ENCODE measurements around the gene RPS6KA5.
"Not testable (repeated sequence)": the region's sequence is repeated elsewhere in the genome, so short reads cannot be mapped to it uniquely, and the experiment has no call there.

Gene RPS6KA5

GRCh38 chr14:90867501-90867900 lies 192.9 kb downstream of the RPS6KA5 start:
- no peak for DNase-seq

- no peak for DNase-seq
Observed at GRCh38 chr14:90866833-90867232, 193.6 kb downstream of the RPS6KA5 start.

DNA sequence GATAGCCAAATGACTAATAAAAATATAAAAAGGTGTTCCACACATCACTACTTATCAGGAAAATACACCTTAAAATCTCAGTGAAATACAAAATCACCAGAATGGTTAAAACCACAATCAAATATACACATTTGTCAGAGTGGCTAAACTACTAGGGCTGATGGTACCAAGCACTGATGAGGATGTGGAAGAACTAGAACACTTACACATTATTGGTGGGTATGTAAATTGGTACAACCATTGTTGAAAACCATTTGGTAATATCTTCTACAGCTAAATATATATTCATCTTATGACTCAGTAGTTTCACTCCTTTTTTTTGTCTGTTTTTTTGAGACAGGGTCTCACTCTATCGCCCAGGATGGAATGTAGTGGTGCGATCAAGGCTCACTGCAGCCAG lies 195.7 kb downstream of the RPS6KA5 start:
- DNase-seq: no peak

DNA sequence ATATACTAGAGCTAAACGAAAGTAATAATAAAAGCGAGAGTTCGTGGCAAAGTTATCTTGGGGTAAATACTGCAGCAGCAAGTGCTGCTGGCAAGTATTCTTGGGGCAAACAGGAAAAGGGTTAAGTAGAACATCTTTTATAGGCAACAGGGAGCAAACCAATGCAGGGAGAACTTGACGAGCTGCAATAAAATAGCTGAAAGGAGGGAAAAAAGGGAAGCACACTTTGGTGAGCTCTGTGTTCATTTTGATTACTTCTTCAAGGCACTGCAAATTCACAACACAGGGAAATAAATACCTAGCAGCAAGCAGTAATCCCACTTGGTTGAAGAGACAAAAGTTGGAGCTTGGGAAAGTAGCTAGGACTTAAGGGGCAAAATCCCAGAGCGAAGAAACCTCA lies 201.9 kb downstream of the RPS6KA5 start:
- no peak for DNase-seq

DNA sequence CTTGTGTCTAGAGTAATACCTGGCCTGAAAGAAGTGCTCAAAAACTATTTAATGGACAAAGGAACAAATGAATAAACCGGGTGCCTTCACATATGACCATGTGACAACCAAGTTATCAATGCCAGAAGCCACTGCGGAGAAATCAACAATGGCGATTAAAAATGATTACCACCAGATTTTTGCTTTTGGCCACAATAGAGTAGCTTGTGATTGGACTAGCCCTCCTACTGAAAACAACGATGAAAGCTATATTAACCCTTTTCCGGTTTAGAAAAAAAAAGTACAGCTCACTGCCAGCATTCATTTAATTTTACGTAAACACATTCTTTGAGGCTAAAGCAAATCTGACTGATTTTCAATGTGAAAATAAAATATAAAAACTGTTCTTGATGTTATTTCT lies 202.6 kb downstream of the RPS6KA5 start:
- DNase-seq: no peak

DNA sequence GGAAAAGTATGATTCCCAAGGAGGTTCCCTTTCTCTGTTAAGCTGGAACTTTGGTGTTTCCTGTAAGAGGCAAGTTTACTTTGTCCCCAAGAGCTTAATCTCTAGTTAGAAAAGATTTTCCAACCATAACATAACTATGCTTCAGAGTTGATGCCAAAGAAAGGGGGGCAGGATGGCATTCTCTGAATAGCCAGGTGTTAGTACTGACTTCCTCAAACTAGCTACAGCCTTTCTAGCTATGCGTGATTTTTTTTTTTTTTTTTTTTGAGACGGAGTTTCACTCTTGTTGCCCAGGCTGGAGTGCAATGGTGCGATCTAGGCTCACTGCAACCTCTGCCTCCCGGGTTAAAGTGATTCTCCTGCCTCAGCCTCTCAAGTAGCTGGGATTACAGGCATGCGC lies 204.3 kb downstream of the RPS6KA5 start:
- DNase-seq: not testable (repeated sequence)

DNA sequence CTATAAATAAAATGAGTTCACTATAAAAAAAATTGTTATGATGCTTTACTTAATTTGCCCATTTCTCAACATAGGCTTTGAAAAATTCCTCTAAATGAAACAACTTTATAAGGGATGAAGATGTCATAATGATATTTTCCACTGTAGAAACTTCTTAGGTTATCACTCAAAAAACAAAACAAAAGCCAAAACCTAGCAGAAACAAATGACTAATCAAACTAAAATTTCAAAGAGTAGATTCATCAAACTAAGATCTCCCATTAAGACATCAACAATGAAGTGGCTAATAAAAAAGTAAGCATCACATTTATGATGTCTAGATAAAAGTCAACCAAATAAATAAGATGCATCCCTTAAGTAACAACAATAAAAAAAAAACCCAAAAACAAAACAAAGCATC lies 207.3 kb downstream of the RPS6KA5 start:
- DNase-seq: no peak

DNA sequence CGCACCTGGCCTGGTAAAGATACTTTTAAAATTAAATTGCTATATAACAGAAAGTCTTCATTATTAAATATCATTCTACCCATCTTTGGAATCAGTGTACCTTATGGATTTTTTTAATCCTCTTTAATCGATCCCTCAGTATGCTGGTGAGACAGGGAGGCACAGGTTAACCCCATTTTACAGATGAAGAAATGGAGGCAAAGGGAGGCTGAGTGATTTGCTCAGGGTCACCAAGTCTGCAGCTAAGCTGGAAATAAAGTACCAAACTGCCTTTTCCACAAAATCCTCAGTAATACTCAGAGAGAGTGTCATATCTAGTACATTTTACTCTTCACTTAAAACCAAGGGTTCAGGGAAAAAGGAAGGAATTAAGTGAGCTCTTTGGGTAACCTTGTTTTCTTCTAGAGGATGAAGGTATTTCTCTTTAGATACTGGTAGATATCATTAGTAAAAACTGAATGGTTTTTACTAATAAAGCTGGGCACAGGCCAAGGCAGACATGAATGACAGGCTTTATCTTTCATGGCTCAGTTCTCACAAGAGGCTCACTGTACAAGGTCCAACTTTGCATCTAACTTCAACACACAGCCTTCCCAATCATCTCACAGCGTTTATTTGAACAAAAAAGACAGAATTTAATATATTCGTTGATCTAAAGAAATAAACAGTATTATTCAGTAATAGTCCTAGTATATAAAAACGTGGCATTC lies 209.0 kb downstream of the RPS6KA5 start:
- DNase-seq: no peak

DNA sequence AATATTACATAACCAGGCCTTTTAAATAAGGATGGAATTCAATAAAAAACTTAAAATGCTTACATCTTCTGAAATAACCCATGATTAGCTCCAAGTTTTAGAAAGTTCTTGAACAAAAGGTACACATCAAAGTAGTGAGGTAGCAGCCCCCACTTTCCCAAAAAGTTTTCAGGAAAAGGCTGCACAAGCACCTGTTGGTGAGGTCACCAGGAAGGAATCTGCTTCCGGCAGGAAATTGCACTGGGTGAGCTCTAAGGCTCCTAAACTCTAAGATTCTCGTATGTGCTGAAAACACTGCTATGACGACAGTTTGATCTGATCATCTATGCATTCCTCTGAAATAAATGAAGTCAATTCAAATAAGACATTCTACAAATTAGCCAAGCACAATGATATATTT lies 210.0 kb downstream of the RPS6KA5 start:
- peak; percentile 57 for DNase-seq

- DNase-seq: no peak
Observed at GRCh38 chr14:90849787-90850444, 210.5 kb downstream of the RPS6KA5 start.

DNA sequence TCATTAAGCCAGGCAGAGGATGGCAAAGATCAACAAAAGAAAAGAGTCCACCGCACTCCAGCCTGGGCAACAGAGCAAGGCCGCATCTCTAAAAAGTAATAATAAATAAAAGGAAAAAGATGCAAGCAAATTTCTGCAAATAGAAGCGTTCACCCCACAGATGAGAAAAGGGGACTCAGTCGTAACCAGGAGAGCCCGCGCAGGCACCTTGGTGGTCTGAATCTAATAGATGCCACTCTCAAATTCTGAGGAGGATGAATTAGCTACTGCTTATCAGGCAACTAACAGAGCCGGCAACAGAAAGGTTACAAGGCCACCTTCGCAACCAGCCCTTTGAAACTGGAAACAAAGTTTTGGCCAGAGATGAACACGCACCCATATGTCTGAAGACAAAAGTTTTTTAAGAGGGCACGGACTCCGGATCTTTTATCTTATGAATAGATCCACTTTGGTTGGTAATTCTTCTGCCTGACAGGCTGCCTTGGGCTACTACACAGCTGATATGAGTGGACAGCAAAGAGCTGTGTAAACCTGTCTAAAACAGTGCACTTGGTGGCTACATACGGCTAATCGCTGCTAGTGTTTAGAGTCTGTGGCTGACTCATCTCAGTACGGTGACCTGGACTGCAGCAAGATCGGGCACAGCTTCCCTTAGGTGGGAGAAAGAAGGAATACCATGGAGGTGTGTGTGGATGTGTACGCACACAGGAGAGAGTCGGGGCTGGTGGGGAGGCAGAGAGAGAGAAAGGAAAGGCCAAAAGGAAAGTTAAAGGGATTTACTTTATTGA lies 211.3 kb downstream of the RPS6KA5 start:
- no peak for DNase-seq

- DNase-seq: peak; percentile 75
Observed at GRCh38 chr14:90846511-90846910, 213.9 kb downstream of the RPS6KA5 start.

DNA sequence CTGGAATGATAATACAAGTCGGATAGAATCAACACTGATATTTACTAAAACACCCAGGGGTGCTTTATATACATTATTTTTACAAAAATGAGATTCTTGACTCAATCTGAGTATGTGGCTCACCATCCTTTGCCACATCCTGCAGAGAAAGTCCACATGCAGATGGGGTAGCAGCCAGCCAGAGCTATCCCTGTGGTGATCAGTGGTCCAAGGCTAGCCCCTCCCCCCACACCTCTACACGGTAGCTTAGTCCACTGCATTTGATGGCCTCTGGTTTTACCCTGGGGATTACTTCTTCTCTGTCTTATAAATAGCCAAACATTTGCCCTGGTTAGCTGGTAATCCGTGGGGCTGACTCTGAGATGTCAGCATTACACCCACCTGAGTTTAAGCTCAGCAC lies 216.1 kb downstream of the RPS6KA5 start:
- DNase-seq: no peak

- no peak for DNase-seq
Observed at GRCh38 chr14:90842726-90843125, 217.7 kb downstream of the RPS6KA5 start.

GRCh38 chr14:90840667-90841066 lies 219.8 kb downstream of the RPS6KA5 start:
- DNase-seq: not testable (repeated sequence)

DNA sequence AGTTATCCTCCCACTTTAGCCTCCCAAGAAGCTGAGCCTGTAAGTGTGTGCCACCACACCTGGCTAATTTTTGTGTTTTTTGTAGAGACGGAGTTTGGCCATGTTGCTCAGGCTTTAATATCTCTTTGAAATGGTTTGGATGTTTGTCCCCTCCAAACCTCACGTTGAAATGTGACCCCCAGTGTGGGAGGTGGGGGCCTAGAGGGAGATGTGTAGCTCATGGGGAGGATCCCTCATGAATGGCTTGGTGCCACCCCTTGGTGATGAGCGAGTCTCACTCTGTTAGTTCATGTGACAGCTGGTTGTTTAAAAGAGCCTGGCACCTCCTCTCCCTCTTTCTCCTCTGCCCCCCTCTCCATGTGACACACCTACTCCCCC lies 220.6 kb downstream of the RPS6KA5 start:
- DNase-seq: no peak

DNA sequence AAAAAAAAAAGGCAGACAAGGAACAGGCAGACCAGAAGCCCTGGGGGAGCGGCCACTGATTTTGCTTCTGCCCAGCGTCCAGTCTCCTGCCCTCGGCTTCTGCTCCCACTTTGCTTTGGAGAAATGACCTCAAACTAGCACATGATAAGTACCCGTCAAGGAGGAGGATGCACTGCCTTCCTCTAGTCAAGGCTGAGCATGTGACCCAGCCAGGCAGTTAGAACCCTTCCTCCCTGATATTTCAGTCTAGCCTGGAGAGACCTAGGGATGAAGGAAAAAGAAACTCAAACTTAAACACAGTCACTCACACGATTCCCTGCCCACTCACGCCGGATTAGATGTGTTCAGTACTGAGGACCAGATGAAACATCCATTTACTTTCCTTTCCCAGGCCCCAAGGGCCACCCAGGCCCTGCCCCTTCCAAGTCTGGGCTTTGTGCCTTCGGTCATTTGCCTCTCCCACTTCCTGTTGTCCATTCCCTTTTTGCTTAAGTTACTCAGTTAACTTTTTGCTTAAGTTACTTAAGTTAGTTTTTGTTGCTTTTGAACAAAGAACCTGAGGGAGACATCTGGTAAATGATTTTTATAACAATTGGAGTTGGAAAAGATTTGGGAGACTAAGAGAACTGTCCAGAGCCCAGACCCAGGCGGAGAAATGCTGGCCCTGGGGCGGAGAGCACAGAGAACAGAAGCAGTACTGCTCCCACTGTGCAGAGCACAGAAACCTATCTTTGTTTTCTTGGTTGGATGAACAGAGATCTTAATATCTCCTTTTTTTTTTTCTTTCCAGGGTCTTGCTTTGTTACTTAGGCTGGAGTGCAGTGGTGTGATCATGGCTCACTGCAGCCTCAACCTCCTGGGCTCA lies 221.2 kb downstream of the RPS6KA5 start:
- DNase-seq: no peak

GRCh38 chr14:90838531-90838930 lies 221.9 kb downstream of the RPS6KA5 start:
- DNase-seq: not testable (repeated sequence)

DNA sequence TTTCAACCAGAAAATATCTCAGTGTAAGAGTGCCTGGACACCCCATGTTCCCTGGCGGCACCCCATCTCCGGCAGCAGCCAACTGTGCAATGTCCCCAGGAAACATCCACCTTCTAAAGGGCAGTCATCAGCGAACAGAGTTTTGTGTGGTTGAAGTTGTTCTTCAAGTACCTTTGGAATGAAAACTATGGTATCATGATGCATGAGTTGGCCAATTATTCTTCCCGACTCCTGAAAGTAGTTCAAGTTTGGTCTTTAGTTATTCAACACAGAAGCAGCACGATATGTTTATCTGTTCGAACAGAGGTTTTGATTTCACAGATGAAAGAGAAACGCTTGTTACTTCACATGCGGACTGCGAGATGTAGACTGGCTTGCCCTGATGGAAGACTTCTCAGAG lies 223.1 kb downstream of the RPS6KA5 start:
- DNase-seq: no peak

DNA sequence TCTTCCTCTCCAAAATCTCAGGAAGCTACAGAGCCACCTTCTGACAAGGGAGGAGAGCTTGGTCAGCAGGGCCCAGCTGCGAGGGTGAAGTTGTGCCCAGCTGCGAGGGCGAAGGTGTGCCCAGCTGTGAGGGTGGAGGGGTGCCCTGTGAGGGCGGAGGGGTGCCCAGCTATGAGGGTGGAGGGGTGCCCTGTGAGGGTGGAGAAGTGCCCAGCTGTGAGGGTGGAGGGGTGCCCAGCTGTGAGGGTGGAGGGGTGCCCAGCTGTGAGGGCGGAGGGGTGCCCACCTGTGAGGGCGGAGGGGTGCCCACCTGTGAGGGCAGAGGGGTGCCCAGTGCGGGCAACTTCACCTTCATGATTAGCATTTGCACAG lies 223.8 kb downstream of the RPS6KA5 start:
- DNase-seq: no peak

DNA sequence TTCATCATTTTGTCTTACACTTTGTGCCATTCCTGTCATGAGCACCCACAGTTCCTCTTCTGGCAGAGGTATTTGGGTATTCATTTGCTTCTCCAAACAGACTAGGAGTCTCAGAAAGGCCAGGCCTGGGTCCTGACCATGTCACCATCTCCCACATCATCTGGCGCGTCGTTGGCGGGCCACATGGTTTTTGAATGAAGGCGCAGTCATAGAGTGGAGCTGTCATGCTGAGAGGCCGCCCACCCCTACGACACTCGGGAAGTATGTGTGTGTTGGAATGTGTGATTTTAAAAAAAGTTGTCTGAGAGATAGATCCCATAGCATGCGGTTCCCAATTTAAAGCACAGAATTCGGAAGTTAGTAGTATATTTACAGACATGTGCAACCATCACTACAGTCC lies 228.6 kb downstream of the RPS6KA5 start:
- no peak for DNase-seq

GRCh38 chr14:90830931-90831701 lies 229.3 kb downstream of the RPS6KA5 start:
- DNase-seq: no peak

All from fibroblast of skin of abdomen (primary cell).